GM23338 (cell line): Measurements from ENCODE around the gene LDHAL6A. TPM values are rescaled to one million over a fixed set of nuclear protein-coding genes. Genes with fewer than 3 reads are reported as not detected.

Experiments used
- ATAC-seq: fragments of 200-7000 bp; cut with Tn5 transposase; 3 replicates; pipeline ENCODE4 v1.9.1; 2020
- DNase-seq: peaks from one replicate; pipeline ENCODE4 v3.0.0-alpha.2; 2015; ENCODE audit warnings: low spot score
- H2AFZ ChIP-seq: fragments of 200-600 bp; sonication (generic); 2 replicates; pipeline ENCODE4 v1.8.0; 2016; ENCODE audit warnings: antibody characterized with exemption, mild to moderate bottlenecking, moderate library complexity
- H3F3A ChIP-seq: fragments of 200-600 bp; sonication (generic); replicated peaks from 2 replicates; pipeline ENCODE4 v1.8.0; 2017; ENCODE audit warnings: antibody characterized with exemption, mixed run types, low read depth
- H3K27ac ChIP-seq: fragments of 200-600 bp; sonication (generic); 2 replicates; pipeline ENCODE4 v1.6.1; 2016; ENCODE audit warnings: low read depth
- H3K27me3 ChIP-seq: fragments of 200-600 bp; sonication (generic); 2 replicates; pipeline ENCODE4 v1.8.0; 2016; ENCODE audit warnings: mild to moderate bottlenecking, mixed run types, moderate library complexity; ENCODE audit not compliant: insufficient read depth
- H3K36me3 ChIP-seq: fragments of 200-600 bp; sonication (generic); 2 replicates; pipeline ENCODE4 v1.8.0; 2016; ENCODE audit warnings: mild to moderate bottlenecking; ENCODE audit not compliant: insufficient read depth
- H3K4me1 ChIP-seq: fragments of 200-600 bp; sonication (generic); 2 replicates; pipeline ENCODE4 v1.8.0; 2016; ENCODE audit warnings: mild to moderate bottlenecking, moderate library complexity; ENCODE audit not compliant: insufficient read depth
- H3K4me2 ChIP-seq: fragments of 200-600 bp; sonication (generic); 2 replicates; pipeline ENCODE4 v1.7.1; 2017; ENCODE audit warnings: mixed run types
- H3K4me3 ChIP-seq: fragments of 200-600 bp; sonication (generic); 2 replicates; pipeline ENCODE4 v1.6.1; 2016; ENCODE audit warnings: mixed run types
- H3K79me2 ChIP-seq: fragments of 200-600 bp; sonication (generic); replicated peaks from 2 replicates; pipeline ENCODE4 v1.8.0; 2017; ENCODE audit warnings: mild to moderate bottlenecking; ENCODE audit not compliant: insufficient read depth
- H3K9me2 ChIP-seq: fragments of 200-600 bp; sonication (generic); 2 replicates; pipeline ENCODE4 v1.8.0; 2017; ENCODE audit not compliant: insufficient read depth
- H4K20me1 ChIP-seq: fragments of 200-600 bp; sonication (generic); replicated peaks from 2 replicates; pipeline ENCODE4 v1.8.0; 2017; ENCODE audit warnings: mild to moderate bottlenecking; ENCODE audit not compliant: insufficient read depth
- H3K27ac Mint-ChIP-seq: 2 replicates; pipeline ENCODE4 v1.8.0; 2020; ENCODE audit warnings: inconsistent platforms, mild to moderate bottlenecking, moderate library complexity, mixed read lengths
- H3K27me3 Mint-ChIP-seq: 3 replicates; pipeline ENCODE4 v1.8.0; 2022; ENCODE audit warnings: low read depth, mild to moderate bottlenecking, moderate library complexity, mixed read lengths, inconsistent platforms; ENCODE audit not compliant: insufficient read depth, poor library complexity
- H3K36me3 Mint-ChIP-seq: 3 replicates; pipeline ENCODE4 v1.8.0; 2021; ENCODE audit warnings: low read depth, mild to moderate bottlenecking, inconsistent platforms, moderate library complexity, mixed read lengths
- H3K4me1 Mint-ChIP-seq: 3 replicates; pipeline ENCODE4 v1.8.0; 2020; ENCODE audit warnings: mild to moderate bottlenecking, inconsistent platforms, mixed read lengths
- H3K4me3 Mint-ChIP-seq: 3 replicates; pipeline ENCODE4 v1.8.0; 2021; ENCODE audit warnings: moderate library complexity, mild to moderate bottlenecking, inconsistent platforms, mixed read lengths
- H3K9me3 Mint-ChIP-seq: 3 replicates; pipeline ENCODE4 v1.8.0; 2020; ENCODE audit warnings: moderate library complexity, mild to moderate bottlenecking, inconsistent platforms, mixed read lengths
- CREB1 ChIP-seq: fragments of 250-450 bp; sonication (Bioruptor Pico); IDR thresholded peaks from 2 replicates; pipeline ENCODE4 v1.5.0; 2020; ENCODE audit warnings: low read depth, mild to moderate bottlenecking, moderate library complexity
- CTCF ChIP-seq, 2 experiments: fragments of 200-600 bp in 1 of 2; sonication (generic) in 1 of 2; conservative IDR thresholded peaks; 2 replicates each; pipeline versions ENCODE4 v1.5.1 to v1.6.1; 2016 to 2017; ENCODE audit warnings: antibody characterized with exemption in 2 of 2, low read depth in 2 of 2, mild to moderate bottlenecking in 2 of 2, moderate library complexity in 1 of 2
- ETS1 ChIP-seq: IDR thresholded peaks from 2 replicates; pipeline ENCODE4 v1.6.1; 2016; ENCODE audit warnings: antibody characterized with exemption
- EZH2 ChIP-seq: fragments of 200-600 bp; sonication (generic); IDR thresholded peaks from one replicate; pipeline ENCODE4 v1.8.0; 2017; ENCODE audit warnings: antibody characterized with exemption, mild to moderate bottlenecking, low read depth; ENCODE audit not compliant: unreplicated experiment
- EZH2phosphoT487 ChIP-seq: fragments of 200-600 bp; sonication (generic); IDR thresholded peaks from one replicate; pipeline ENCODE4 v1.8.1; 2018; ENCODE audit warnings: antibody characterized with exemption; ENCODE audit not compliant: unreplicated experiment
- JUNB ChIP-seq: IDR thresholded peaks from one replicate; pipeline ENCODE4 v1.6.1; 2016; ENCODE audit warnings: antibody characterized with exemption; ENCODE audit not compliant: unreplicated experiment
- NANOG ChIP-seq: IDR thresholded peaks from 2 replicates; pipeline ENCODE4 v1.6.1; 2016; ENCODE audit warnings: antibody characterized with exemption, borderline replicate concordance
- POLR2AphosphoS5 ChIP-seq: IDR thresholded peaks from 2 replicates; pipeline ENCODE4 v1.6.1; 2016; ENCODE audit warnings: antibody characterized with exemption, low read depth
- REST ChIP-seq: IDR thresholded peaks from one replicate; pipeline ENCODE4 v1.6.1; 2018; ENCODE audit warnings: antibody characterized with exemption; ENCODE audit not compliant: unreplicated experiment
- STAT1 ChIP-seq: IDR thresholded peaks from one replicate; pipeline ENCODE4 v1.6.1; 2016; ENCODE audit warnings: antibody characterized with exemption; ENCODE audit not compliant: unreplicated experiment
- ZNF114 ChIP-seq: fragments of 250-450 bp; sonication (Bioruptor Pico); IDR thresholded peaks from 2 replicates; pipeline ENCODE4 v1.5.0; 2020; ENCODE audit warnings: mild to moderate bottlenecking, moderate library complexity
- ZNF331 ChIP-seq: fragments of 250-450 bp; sonication (Bioruptor Pico); IDR thresholded peaks from 2 replicates; pipeline ENCODE4 v1.5.0; 2020; ENCODE audit warnings: low read depth, mild to moderate bottlenecking, moderate library complexity
- ZNF462 ChIP-seq: fragments of 250-450 bp; sonication (Bioruptor Pico); IDR thresholded peaks from 2 replicates; pipeline ENCODE4 v1.5.0; 2020; ENCODE audit warnings: mild to moderate bottlenecking, moderate library complexity
- polyA plus RNA-seq: library from polyadenylated mRNA; unstranded; fragments of >200 nt; fragmentation: Nextera tagmentation; extraction: Ambion mirVana; gene quantifications from 2 replicates; pipeline ENCODE4 v1.2.1, GENCODE V29; 2016
- total RNA-seq: library from RNA; depleted of rRNA; stranded (reverse); fragments of >200 nt; shearing (Covaris generic); gene quantifications from 2 replicates; pipeline ENCODE4 v1.2.3, GENCODE V29; 2014

LDHAL6A gene
- total and polyA plus RNA-seq, 2 experiments from 2014 or later = 0.10 to 0.59 TPM

- Histone ChIP-seq H3K36me3 (peaks cover 12% of the 10 kb centered on the region; the same call in 1 of the 2 replicates), H3K4me3 (no peak overlapping the region), H4K20me1 (peaks cover 4% of the 10 kb centered on the region; the same call in 1 of the 2 replicates), H3K4me1 (no peaks in the 10 kb centered on the region), H3K4me2 (no peak overlapping the region), H3K79me2 (no peaks in the 10 kb centered on the region), H3K9me2 (no peaks in the 10 kb centered on the region), H2AFZ (no peak overlapping the region), H3K27ac (no peak overlapping the region), H3K27me3 (no peaks in the 10 kb centered on the region), H3F3A (no peaks in the 10 kb centered on the region)
- H3K4me1 Mint-ChIP-seq = no peaks in the 10 kb centered on the region
- no peaks in the 10 kb centered on the region for H3K9me3 Mint-ChIP-seq
- TF ChIP-seq POLR2AphosphoS5 (no peak), REST (no peak), EZH2phosphoT487 (no peak), JUNB (no peak), ZNF331 (CRISPR knock-in tag) (no peak), NANOG (no peak), ZNF114 (CRISPR knock-in tag) (no peak), ETS1 (no peak), STAT1 (no peak), EZH2 (no peak), CTCF (conservative IDR thresholded peaks at IDR 0.05; ENCODE audit: low read depth in 2 of 2) (no peak), ZNF462 (CRISPR knock-in tag) (no peak), CREB1 (CRISPR knock-in tag) (no peak)
- no peak overlapping the region for H3K27ac Mint-ChIP-seq
- H3K4me3 Mint-ChIP-seq = no peak overlapping the region
- peaks cover 46% of the 10 kb centered on the region for H3K36me3 Mint-ChIP-seq
- H3K27me3 Mint-ChIP-seq = no peaks in the 10 kb centered on the region
- no peak for ATAC-seq
- DNase-seq = no peak
Measured at GRCh38 chr11:18501629-18502028, 46.0 kb downstream of the LDHAL6A start.
